Measurements from ENCODE around the gene SAPCD1. TPM values are rescaled to one million over a fixed set of nuclear protein-coding genes. Genes with fewer than 3 reads are reported as not detected.

The SAPCD1 gene
- total RNA-seq, 1 donor from 2014 or later, result not detected

- peak; percentile 97 for DNase-seq
Observed at GRCh38 chr6:31729515-31729978, 32.9 kb upstream of the SAPCD1 start.

DNA sequence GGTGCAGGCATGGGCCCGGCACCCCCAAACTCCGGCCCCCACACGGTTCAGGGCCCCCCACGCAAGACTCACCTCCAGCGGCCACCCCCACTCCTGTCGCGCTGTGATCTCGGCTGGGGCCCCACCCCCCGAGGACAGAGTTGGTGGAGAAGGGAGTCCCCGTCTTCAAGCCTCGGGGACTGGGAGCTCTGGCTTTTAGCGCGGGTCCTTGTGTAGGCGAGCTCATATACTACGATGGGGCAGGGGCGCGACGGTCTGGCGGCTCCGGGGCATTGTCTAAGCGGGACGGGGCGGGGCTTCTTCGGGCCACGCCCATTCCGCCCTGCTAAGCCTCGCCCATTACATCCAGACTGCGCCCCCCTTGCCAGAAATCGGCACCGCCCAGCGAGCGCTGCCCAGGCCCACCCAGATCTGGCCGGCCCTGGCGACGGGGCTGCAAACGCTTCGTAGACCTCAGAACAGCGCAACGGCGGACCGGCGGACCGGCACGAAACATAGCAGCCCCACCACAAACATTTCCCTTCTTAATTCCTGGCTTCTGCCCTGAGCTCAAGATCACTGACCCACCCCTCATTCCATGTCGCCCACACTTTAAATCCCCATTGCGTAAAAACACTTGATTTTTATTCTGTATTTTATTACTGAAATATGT, 32.4 kb upstream of the SAPCD1 start:
- peak; percentile 98 for DNase-seq

DNA sequence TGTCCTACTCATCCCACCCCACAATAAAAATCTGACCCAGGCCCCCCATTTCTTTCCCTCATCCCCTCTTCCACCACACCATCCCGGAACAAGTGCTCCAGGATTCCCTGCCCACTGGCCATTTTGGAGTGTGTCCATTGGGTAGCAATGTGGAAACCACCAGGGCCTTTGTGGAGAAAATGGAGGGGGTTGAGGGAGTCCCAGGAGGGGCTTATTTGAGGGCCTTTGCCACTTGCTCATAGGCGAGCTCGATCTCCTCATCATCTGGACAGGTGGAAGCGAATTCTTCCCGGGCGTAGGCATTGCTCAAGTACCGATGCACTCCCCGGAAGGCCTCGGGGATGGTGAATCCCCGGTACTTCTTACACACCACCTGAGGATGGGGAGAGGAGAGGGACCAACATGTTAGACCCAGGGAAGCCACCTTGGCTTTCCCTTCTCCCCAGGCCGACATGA, 31.8 kb upstream of the SAPCD1 start:
- DNase-seq, result no peak

DNA sequence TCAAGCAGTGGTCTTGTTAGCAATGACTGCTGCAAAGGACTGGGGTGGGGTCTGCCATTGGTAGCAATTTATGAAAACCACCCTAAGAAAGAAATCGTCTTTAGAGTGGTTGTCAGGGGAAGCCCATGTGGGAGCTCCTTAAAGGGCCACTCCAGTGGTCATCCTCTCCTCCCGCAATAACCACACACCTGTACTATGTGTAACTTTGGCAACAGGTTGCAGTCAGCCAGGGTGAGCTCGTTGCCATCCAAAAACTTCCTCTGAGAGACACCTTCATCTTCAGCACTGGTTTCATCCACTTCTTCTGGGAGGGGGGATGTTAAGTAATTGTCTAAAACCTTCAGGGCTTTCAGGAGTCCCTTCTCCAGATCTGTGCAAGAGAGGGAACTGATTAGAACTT, 30.4 kb upstream of the SAPCD1 start:
- DNase-seq, result no peak

DNA sequence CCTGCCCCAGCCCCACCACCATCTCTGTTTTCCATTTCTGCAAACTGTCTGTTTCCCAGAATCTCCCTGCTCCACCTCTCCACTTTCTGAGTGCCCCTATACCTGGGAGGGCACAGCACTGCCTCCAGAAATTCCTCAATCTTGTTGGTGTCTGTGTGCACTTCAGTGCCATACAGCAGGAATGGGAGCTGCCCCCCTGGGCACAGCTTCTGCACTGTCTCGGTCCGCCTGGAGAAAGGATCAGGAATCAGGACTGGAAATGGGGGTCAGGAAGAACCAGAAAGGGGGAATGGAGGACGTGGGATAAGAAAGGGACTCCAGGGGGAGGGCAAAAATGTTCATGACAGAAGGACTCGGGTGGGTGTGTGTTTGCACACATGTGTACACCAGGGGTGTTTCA, 28.7 kb upstream of the SAPCD1 start:
- DNase-seq, result no peak

GRCh38 chr6:31734247-31734820, 28.1 kb upstream of the SAPCD1 start:
- DNase-seq, result no peak

DNA sequence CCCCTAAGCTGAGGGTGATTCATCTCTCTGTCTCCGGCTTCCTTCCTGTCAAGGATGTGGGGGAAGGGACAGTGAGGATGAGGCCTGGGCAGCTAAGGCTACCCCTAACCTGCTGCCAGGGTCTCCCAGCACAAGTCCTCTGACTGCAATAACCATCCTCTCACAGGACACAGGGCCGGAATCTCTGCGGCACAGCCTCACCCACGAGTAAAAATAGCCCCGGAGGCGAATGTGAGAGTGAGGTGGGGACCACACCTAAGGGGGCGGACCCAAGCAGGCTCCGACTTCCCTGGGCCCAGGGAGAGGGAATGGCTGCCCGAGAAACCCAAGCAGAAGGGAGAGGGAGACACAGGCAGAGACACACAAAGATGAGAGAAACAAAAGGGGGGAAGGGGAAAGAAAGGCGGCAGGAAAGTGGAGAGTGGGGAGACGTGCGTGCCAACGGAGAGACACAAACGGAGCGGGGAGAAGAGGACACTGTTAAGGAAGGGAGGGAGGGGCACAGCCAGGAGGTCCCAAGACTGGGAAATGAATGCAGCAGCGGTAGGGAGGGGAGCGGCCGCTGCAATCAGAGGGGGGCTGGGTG, 27.5 kb upstream of the SAPCD1 start:
- DNase-seq, result peak; percentile 69

DNA sequence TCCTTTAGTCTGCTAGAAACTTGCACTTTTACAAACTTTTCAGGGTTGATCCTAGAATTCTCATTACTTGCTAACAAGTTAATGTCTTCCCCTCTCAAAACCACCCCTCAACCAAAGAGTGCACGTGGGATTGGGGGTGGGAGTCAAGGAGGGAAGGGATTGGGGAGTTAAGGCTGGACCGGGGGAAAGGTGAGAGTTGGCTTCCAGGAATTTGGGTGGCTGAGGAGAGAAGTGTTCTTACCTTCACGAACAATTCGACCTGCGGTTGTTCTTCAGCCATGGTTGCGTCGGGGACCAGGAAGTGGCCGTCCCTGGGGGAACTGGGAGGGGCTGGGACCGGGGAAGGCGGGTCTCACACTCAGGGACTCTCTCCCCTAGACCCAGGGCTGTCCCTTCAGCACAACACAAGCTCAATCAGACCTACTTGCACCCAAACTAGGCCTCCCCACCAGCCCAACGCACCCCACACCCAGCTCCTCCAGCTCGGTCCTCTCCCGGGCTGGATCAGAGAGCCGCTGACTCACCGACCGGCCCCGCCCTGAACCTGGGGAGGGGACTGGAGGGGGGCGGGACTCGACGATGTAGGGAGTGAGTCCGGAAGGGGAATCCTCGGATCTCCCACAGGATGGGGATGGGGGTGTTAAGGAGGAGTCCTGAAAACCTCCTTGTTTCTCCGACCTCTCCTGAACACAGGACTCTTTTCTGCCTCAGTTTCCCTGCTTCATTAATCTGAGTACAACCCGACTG, 26.3 kb upstream of the SAPCD1 start, which contains the start of gene CLIC1:
TSS of gene CLIC1 (minus strand) at position 510 of the 747 bp plus-strand sequence. CDS start at position 280, 230 bp downstream.
- DNase-seq, result peak; percentile 93

DNA sequence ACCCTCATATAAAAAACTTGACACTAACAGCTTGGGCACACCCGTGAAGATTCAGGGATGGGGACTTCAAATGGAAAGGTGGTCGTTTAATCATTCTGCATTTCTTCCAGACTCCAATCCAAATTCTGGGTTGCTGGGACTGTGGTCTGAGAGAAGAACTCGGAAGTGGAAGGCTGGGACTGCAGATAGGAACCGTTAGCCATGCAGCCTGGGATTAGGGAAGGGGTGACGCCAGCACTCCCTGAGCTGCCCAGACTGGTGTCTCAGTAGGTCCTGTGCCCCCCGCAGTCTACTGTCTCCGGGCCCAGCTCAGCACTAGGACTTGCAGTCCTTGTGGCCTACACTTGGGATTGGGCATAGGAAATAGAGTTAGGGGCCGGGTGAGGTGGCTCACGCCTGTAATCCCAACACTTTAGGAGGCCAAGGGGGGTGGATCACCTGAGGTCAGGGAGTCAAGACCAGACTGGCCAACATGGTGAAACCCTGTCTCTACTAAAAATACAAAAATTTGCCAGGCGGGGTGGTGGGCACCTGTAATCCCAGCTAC, 25.6 kb upstream of the SAPCD1 start:
- no peak for DNase-seq

DNA sequence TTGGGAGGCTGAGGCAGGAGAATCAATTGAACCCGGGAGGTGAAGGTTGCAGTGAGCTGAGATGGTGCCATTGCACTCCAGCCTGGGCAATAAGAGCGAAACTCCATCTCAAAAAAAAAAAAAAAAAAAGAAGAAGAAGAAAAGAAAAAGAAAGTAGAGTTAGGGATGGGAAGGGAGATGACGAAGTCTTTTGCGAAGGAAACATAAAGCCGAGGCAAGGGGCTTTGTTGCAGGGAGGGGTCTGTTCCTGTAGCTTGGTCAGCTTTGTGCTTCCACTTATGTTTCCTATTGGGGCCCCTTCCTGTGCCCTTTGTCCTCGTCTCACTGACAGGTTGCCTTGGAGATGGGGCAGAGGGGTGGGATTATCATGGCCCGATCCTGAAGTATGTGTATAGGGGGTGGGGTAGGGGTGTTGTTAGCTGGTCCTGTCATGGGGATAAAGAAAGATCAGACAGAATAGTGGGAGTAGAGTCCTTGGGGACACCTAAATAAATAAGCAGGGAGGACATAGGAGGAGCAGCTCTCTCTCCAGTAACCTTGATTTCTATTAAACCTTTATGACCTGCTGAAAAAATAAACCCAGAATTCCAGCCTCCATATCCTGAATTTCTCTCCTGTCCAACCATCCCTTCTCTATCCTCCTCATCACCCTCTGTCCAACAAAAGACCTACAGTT, 25.0 kb upstream of the SAPCD1 start:
- DNase-seq, result no peak

- DNase-seq, result peak; percentile 67
Observed at GRCh38 chr6:31737991-31738979, 24.2 kb upstream of the SAPCD1 start.

- peak; percentile 100 for DNase-seq
Observed at GRCh38 chr6:31739639-31740396, 22.6 kb upstream of the SAPCD1 start, which contains the start of gene MSH5. Gene MSH5, plus strand, starts transcription at chr6:31740005. Its CDS starts 462 bp downstream, at chr6:31740467.

- DNase-seq, result no peak
Observed at GRCh38 chr6:31740397-31741223, 21.8 kb upstream of the SAPCD1 start.

- DNase-seq, result no peak
Observed at GRCh38 chr6:31741815-31742214, 20.6 kb upstream of the SAPCD1 start.

GRCh38 chr6:31742894-31743293, 19.6 kb upstream of the SAPCD1 start:
- no peak for DNase-seq

- no peak for DNase-seq
Observed at GRCh38 chr6:31744422-31744821, 18.0 kb upstream of the SAPCD1 start.

GRCh38 chr6:31749301-31750036, 13.0 kb upstream of the SAPCD1 start:
- no peak for DNase-seq

DNA sequence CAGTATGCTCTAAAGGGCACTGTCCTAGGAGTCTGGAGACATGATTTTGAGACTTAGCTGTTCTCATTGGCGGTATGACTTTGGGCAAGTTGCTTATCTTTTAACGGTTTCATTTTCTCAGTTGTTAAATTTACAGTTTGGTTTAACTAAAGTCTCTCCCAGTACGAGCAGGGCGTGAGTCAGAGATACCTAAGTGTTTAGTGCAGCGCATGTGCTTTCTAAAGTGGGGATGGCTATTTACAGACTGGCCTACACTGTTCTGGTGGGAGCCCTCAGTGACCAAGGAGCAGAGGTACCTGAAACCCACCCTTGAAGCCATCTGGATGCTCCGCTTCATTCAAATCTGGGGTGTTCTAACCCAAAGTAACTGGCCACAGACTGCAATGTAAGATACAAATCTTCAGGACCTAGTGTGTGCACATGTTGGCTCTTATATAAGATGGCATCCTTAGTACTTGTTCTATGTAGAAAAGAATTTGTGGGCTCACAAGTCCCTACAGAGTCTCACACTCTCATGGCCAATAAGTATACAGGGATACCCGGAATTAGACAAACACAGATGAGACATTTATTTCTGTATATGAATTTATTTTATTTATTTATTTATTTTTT, 11.9 kb upstream of the SAPCD1 start:
- no peak for DNase-seq
